Sigmoid colon (tissue), 7 donors: ENCODE measurements around the gene DPH5. TPM values are rescaled to one million over a fixed set of nuclear protein-coding genes. Genes with fewer than 3 reads are reported as not detected.
"Not testable (repeated sequence)": the region's sequence is repeated elsewhere in the genome, so short reads cannot be mapped to it uniquely, and the experiment has no call there.

Experiments used
- DNase-seq: peaks from one replicate; pipeline ENCODE4 v3.0.0-alpha.2; 2019
- H3K27ac ChIP-seq, 4 donors: fragments of 200-600 bp; sonication (generic); one replicate each; pipeline ENCODE4 v1.5.1; 2016 to 2019; ENCODE audit warnings: mild to moderate bottlenecking in 1 of 4
- H3K27me3 ChIP-seq, 3 donors: fragments of 200-600 bp; sonication (generic); one replicate each; pipeline ENCODE4 v1.5.1; 2019; ENCODE audit warnings: mild to moderate bottlenecking in 1 of 3
- H3K36me3 ChIP-seq, 4 donors: fragments of 200-600 bp; sonication (generic); one replicate each; pipeline ENCODE4 v1.5.1; 2016 to 2019
- H3K4me1 ChIP-seq, 4 donors: fragments of 200-600 bp; sonication (generic); one replicate each; pipeline ENCODE4 v1.5.1; 2017 to 2019
- H3K4me3 ChIP-seq, 4 donors: fragments of 200-600 bp; sonication (generic); one replicate each; pipeline ENCODE4 v1.5.1; 2017 to 2019; ENCODE audit warnings: mild to moderate bottlenecking in 2 of 4, moderate library complexity in 1 of 4
- H3K9me3 ChIP-seq, 4 donors: fragments of 200-600 bp in 3 of 4; sonication (generic) in 3 of 4; one replicate each; pipeline versions ENCODE4 v1.5.1 to v1.6.1; 2013 to 2019
- EP300 ChIP-seq, 4 donors: sonication (generic); formaldehyde crosslinking; IDR thresholded peaks; one replicate each; pipeline ENCODE4 v1.6.1; 2017; ENCODE audit warnings: antibody characterized with exemption in 4 of 4
- POLR2A ChIP-seq, 2 donors: fragments of 450-650 bp; IDR thresholded peaks; one replicate each; pipeline ENCODE4 v1.6.1; 2016; ENCODE audit warnings: antibody characterized with exemption in 2 of 2, mild to moderate bottlenecking in 2 of 2, moderate library complexity in 2 of 2
- POLR2AphosphoS5 ChIP-seq, 4 donors: sonication (generic); formaldehyde crosslinking; IDR thresholded peaks; one replicate each; pipeline ENCODE4 v1.6.1; 2017; ENCODE audit warnings: antibody characterized with exemption in 4 of 4
- WGBS, 2 donors: extraction: QIAGEN DNeasy Blood & Tissue Kit; methylation state at CpG; one replicate each; pipeline ENCODE4 v1.1.7; 2013; 5-methylcytosine and 5-hydroxymethylcytosine counted together
- intact Hi-C: fragments of 100-400 bp; cut with DNase I; formaldehyde crosslinking; loops from one replicate; pipeline ENCODE4 v1.15.1; 2023
- polyA plus RNA-seq, 3 donors: library from polyadenylated mRNA; stranded (reverse); fragments of 200-250 nt; gene quantifications; one replicate each; pipeline ENCODE4 v1.2.3, GENCODE V29; 2013
- total RNA-seq, 4 donors: library from RNA; depleted of rRNA; stranded (reverse); fragments of >200 nt; gene quantifications; one replicate each; pipeline ENCODE4 v1.1.0, GENCODE V29; 2016
- TF ChIP-seq, protein P1 (sequence below), 4 experiments: fragments of 450-650 bp in 3 of 4; fragments of 200-600 bp in 1 of 4; IDR thresholded peaks; one replicate each; pipeline ENCODE4 v1.5.1; 2016 to 2019; ENCODE audit warnings: antibody characterized with exemption in 4 of 4, mild to moderate bottlenecking in 3 of 4, moderate library complexity in 2 of 4
- donor health status: healthy with polysubstance abuse.
- donor health status: Bipolar disorder and iron deficiency.
- donor health status: healthy.

Gene DPH5, protein sequence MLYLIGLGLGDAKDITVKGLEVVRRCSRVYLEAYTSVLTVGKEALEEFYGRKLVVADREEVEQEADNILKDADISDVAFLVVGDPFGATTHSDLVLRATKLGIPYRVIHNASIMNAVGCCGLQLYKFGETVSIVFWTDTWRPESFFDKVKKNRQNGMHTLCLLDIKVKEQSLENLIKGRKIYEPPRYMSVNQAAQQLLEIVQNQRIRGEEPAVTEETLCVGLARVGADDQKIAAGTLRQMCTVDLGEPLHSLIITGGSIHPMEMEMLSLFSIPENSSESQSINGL
- total RNA-seq = 10 to 100 TPM; 24.5 to 38.5 (median 33.7) TPM
- polyA plus RNA-seq = 10 to 100 TPM; 23.1 to 31.0 (median 28.2) TPM

DNA sequence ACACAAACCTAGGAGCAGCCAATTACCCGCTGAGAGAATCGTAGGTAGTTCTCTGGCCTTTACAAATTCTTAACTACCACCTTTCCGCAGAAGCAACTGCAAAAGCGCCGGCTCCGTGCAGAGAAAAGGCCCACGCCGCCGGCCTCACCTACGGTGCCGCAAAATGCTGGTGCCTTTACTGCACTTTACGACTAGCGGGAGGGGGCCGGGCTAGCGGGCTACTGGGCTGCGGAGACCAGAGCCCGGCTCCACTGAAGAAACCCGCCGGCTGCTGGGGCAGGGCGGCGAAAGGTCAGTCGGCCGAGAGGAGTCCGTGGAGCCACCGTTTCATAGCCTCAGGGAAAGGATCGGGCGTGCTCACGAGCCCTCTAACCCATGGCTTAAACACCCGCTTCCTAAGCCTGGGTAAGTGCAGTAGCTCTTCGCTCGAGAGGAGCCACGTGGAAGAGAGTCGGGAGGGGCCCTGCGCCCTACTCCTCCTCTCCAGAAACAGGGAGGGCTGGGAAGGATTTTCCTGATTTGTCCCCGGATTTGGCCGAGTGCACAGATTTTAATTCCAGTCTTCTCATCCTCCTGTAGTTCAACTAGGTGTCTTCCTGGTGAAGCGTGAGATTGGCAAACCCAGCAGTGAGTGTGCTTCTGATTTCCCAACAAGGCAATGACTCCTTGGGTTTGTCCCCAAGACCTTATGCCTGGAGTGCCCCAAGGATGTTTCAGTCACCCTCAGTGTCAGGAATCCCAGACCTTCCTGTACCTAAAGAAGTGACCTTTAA lies at the start of gene DPH5:
TSS of gene DPH5 (minus strand) at position 128 of the 773 bp plus-strand sequence. CDS start 341 bp downstream, outside the sequence.
- H3K9me3 ChIP-seq = no peaks in the 10 kb centered on the region
- peak within 1 kb of the TSS; percentile 52 to 69 (median 61) for H3K4me3 ChIP-seq
- peaks cover 0 to 22% (median 13%) of the 10 kb centered on the region in 4 donors for H3K4me1 ChIP-seq
- peak within 1 kb of the TSS; percentile 76 to 85 (median 83) for H3K27ac ChIP-seq
- intact Hi-C loops = loop anchor here (5.0 kb wide), 1 partner anchor 129 kb away; the partner anchor contains the start of gene SLC30A7
- TF ChIP-seq EP300 (IDR thresholded peaks at IDR 0.05) (no peak), POLR2AphosphoS5 (IDR thresholded peaks at IDR 0.05) (peak; percentile 42 to 79 (median 76)), POLR2A (IDR thresholded peaks at IDR 0.05) (peak; percentile 50 to 52)
- TF ChIP-seq, protein P1, sequence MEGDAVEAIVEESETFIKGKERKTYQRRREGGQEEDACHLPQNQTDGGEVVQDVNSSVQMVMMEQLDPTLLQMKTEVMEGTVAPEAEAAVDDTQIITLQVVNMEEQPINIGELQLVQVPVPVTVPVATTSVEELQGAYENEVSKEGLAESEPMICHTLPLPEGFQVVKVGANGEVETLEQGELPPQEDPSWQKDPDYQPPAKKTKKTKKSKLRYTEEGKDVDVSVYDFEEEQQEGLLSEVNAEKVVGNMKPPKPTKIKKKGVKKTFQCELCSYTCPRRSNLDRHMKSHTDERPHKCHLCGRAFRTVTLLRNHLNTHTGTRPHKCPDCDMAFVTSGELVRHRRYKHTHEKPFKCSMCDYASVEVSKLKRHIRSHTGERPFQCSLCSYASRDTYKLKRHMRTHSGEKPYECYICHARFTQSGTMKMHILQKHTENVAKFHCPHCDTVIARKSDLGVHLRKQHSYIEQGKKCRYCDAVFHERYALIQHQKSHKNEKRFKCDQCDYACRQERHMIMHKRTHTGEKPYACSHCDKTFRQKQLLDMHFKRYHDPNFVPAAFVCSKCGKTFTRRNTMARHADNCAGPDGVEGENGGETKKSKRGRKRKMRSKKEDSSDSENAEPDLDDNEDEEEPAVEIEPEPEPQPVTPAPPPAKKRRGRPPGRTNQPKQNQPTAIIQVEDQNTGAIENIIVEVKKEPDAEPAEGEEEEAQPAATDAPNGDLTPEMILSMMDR (IDR thresholded peaks at IDR 0.05) = no peak
- H3K36me3 ChIP-seq = no peaks in the 10 kb centered on the region
- H3K27me3 ChIP-seq = no peaks in the 10 kb centered on the region
- WGBS, 2 donors = 0 to 1% methylated on average over 37 of the region's 37 CpGs
- peak; percentile 91 for DNase-seq

DNA sequence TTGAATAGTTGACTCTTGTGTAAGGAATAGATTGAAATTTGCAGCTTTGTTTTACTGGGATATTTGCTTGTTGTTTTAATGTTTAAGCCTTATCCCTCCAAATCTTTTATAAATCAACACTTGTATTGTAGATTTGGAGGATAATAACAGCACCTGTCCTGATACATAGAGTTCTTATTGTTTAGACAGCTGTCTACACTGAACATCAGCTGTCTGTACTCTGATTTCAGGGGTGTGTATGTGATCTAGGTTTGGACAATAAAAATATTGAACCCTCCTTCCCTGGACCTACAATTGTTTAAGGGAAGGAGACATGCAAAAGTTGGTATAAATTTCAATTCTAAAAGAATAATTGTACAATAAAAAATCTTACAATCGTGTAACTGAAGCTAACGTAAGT lies 48.3 kb upstream of the DPH5 start:
- H3K27ac ChIP-seq = no peak overlapping the region
- 76 to 89% methylated on average over 2 of the region's 2 CpGs for WGBS, 2 donors
- intact Hi-C loops = no loop called here
- no peak for TF ChIP-seq POLR2AphosphoS5 (IDR thresholded peaks at IDR 0.05)
- no peak for TF ChIP-seq POLR2A (IDR thresholded peaks at IDR 0.05)
- TF ChIP-seq, protein P1 (IDR thresholded peaks at IDR 0.05) = no peak
- no peak for TF ChIP-seq EP300 (IDR thresholded peaks at IDR 0.05)
- no peaks in the 10 kb centered on the region for H3K27me3 ChIP-seq
- H3K9me3 ChIP-seq = no peaks in the 10 kb centered on the region
- H3K36me3 ChIP-seq = no peaks in the 10 kb centered on the region
- no peaks in the 10 kb centered on the region for H3K4me1 ChIP-seq
- H3K4me3 ChIP-seq = no peak overlapping the region
- no peak for DNase-seq

DNA sequence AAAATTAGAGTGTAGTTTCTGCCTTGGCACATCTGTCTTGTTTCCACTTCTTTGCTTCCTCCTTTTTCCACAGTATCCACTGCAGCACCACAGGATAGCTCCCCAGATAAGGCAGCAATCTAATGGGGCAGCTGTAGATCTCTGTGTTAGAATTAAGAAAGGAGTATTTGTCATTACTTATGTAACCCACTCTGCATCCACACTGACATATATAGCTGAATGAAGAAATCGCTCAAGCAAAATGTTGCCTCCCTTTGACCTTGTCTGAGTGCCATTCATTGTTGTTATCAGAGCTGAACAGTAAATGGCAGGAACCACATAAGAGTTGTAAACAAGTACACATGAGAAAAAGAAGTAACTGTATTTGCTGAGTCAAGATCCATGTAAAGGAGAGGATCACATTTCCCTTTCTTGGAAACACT lies 45.9 kb upstream of the DPH5 start:
- WGBS, 2 donors = 53 to 85% methylated on average over 1 of the region's 1 CpG
- H3K27ac ChIP-seq = no peak overlapping the region
- no peaks in the 10 kb centered on the region for H3K4me1 ChIP-seq
- no peak for DNase-seq
- no peak overlapping the region for H3K4me3 ChIP-seq
- H3K9me3 ChIP-seq = no peaks in the 10 kb centered on the region
- intact Hi-C loops = no loop called here
- no peaks in the 10 kb centered on the region for H3K36me3 ChIP-seq
- H3K27me3 ChIP-seq = no peaks in the 10 kb centered on the region
- TF ChIP-seq POLR2A (IDR thresholded peaks at IDR 0.05) = no peak
- no peak for TF ChIP-seq EP300 (IDR thresholded peaks at IDR 0.05)
- TF ChIP-seq, protein P1 (IDR thresholded peaks at IDR 0.05) = no peak
- TF ChIP-seq POLR2AphosphoS5 (IDR thresholded peaks at IDR 0.05) = no peak

DNA sequence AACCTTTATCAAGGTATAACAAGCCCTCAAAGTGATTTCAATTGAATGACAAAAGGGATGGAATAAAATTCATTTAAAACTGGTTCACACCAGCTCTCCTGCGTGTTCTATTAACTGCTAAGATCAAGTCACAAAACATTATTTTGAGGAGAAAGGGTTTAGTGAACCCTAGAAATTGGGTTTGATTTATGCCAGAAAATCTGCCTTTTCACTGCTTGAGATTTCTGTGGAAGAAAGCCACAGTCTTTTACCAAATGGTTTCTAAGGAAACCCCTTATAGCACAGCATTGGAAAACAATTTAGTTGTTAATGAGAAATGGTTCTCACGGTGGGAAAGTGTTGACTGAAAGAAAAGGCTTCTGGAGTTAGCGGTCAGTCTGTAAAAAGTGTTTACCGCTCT lies 43.6 kb upstream of the DPH5 start:
- H3K9me3 ChIP-seq = no peaks in the 10 kb centered on the region
- intact Hi-C loops = no loop called here
- no peaks in the 10 kb centered on the region for H3K36me3 ChIP-seq
- DNase-seq = no peak
- 89 to 90% methylated on average over 4 of the region's 4 CpGs for WGBS, 2 donors
- H3K27ac ChIP-seq = no peak overlapping the region
- no peaks in the 10 kb centered on the region for H3K4me1 ChIP-seq
- TF ChIP-seq POLR2AphosphoS5 (IDR thresholded peaks at IDR 0.05) = no peak
- TF ChIP-seq EP300 (IDR thresholded peaks at IDR 0.05) = no peak
- TF ChIP-seq, protein P1 (IDR thresholded peaks at IDR 0.05) = no peak
- no peak for TF ChIP-seq POLR2A (IDR thresholded peaks at IDR 0.05)
- no peak overlapping the region for H3K4me3 ChIP-seq
- H3K27me3 ChIP-seq = no peaks in the 10 kb centered on the region

DNA sequence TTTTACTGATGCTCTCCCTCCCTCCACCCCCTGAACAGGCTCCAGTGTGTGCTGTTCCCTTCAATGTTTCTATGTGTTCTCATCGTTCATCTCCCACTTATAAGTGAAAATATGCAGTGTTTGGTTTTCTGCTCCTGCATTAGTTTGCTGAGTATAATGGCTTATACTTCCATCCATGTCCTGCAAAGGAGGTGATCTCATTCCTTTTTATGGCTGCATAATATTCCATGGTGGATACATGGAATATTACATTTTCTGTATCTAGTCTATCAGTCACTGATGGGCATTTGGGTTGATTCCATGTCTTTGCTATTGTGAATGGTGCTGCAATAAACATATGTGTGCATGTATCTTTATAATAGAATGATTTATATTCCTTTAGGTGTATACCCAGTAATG lies 41.4 kb upstream of the DPH5 start:
- WGBS, 2 donors = 88 to 96% methylated on average over 1 of the region's 1 CpG
- DNase-seq, H3K4me3 ChIP-seq, H3K9me3 ChIP-seq, H3K27me3 ChIP-seq, H3K36me3 ChIP-seq, H3K4me1 ChIP-seq, H3K27ac ChIP-seq, intact Hi-C loops: not testable (repeated sequence)
